Keratinocyte (primary cell): Measurements from ENCODE around the gene COG4. TPM values are rescaled to one million over a fixed set of nuclear protein-coding genes. Genes with fewer than 3 reads are reported as not detected.

ENCODE experiments used
- DNase-seq: peaks from one replicate; pipeline ENCODE4 v3.0.0-alpha.2; 2011; ENCODE audit warnings: low read depth, missing footprints, low spot score
- FAIRE-seq: peaks from 2 replicates; lab custom pipeline; 2011; peaks lifted over from hg19 to GRCh38; lab: Jason Lieb, UNC
- H2AFZ ChIP-seq: 2 replicates; pipeline ENCODE4 v1.6.0; 2012; ENCODE audit warnings: low read length, control low read depth, inconsistent platforms; ENCODE audit not compliant: control insufficient read depth
- H3K27ac ChIP-seq: 2 replicates; pipeline ENCODE4 v1.5.1; 2011; ENCODE audit warnings: low read length; ENCODE audit not compliant: control insufficient read depth, insufficient read depth
- H3K27me3 ChIP-seq: 3 replicates; pipeline ENCODE4 v1.6.0; 2011; ENCODE audit warnings: low read length; ENCODE audit not compliant: control insufficient read depth, insufficient read depth; ENCODE audit errors: extremely low read depth
- H3K36me3 ChIP-seq, 2 experiments: 2 replicates in 1 of 2; 3 replicates in 1 of 2; pipeline ENCODE4 v1.5.1; 2011; ENCODE audit warnings: low read length in 2 of 2, mild to moderate bottlenecking in 1 of 2; ENCODE audit not compliant: control insufficient read depth in 2 of 2, insufficient read depth in 2 of 2; ENCODE audit errors: extremely low read depth in 1 of 2
- H3K4me1 ChIP-seq: 3 replicates; pipeline ENCODE4 v1.5.1; 2011; ENCODE audit warnings: low read length; ENCODE audit not compliant: control insufficient read depth, insufficient read depth; ENCODE audit errors: extremely low read depth
- H3K4me2 ChIP-seq: 3 replicates; pipeline ENCODE4 v1.6.0; 2011; ENCODE audit warnings: low read depth, low read length; ENCODE audit not compliant: control insufficient read depth, insufficient read depth; ENCODE audit errors: extremely low read depth
- H3K4me3 ChIP-seq, 3 experiments: fragments of 200-600 bp in 1 of 3; sonication (generic) in 1 of 3; 2 replicates in 2 of 3; 3 replicates in 1 of 3; pipeline ENCODE4 v1.5.1; 2011 to 2016; ENCODE audit warnings: low read length in 3 of 3, mild to moderate bottlenecking in 3 of 3, control low read depth in 2 of 3, inconsistent platforms in 1 of 3, low read depth in 1 of 3, mixed read lengths in 1 of 3, mixed run types in 1 of 3, moderate library complexity in 1 of 3; ENCODE audit not compliant: control insufficient read depth in 2 of 3, insufficient read depth in 2 of 3; ENCODE audit errors: extremely low read depth in 1 of 3
- H3K79me2 ChIP-seq: 2 replicates; pipeline ENCODE4 v1.6.0; 2012; ENCODE audit warnings: low read length; ENCODE audit not compliant: control insufficient read depth, insufficient read depth
- H3K9ac ChIP-seq: 3 replicates; pipeline ENCODE4 v1.6.0; 2011; ENCODE audit warnings: low read length; ENCODE audit not compliant: control insufficient read depth, insufficient read depth; ENCODE audit errors: extremely low read depth
- H3K9me1 ChIP-seq: 3 replicates; pipeline ENCODE4 v1.6.0; 2011; ENCODE audit warnings: low read length; ENCODE audit not compliant: control insufficient read depth, insufficient read depth; ENCODE audit errors: extremely low read depth
- H3K9me3 ChIP-seq: 2 replicates; pipeline ENCODE4 v1.5.1; 2012; ENCODE audit warnings: low read depth, low read length; ENCODE audit not compliant: control insufficient read depth
- H4K20me1 ChIP-seq: 3 replicates; pipeline ENCODE4 v1.6.0; 2011; ENCODE audit warnings: low read length; ENCODE audit not compliant: control insufficient read depth, insufficient read depth; ENCODE audit errors: extremely low read depth
- CTCF ChIP-seq, 3 experiments: IDR thresholded peaks in 1 of 3; conservative IDR thresholded peaks in 1 of 3; optimal IDR thresholded peaks in 1 of 3; 2 replicates in 2 of 3; 3 replicates in 1 of 3; pipeline versions ENCODE3 to v1.5.1; 2011; ENCODE audit warnings: low read length in 3 of 3, mild to moderate bottlenecking in 3 of 3, moderate library complexity in 2 of 3, control low read depth in 1 of 3, inconsistent platforms in 1 of 3; ENCODE audit not compliant: insufficient read depth in 2 of 3; ENCODE audit errors: extremely low read depth in 1 of 3
- EZH2 ChIP-seq: IDR thresholded peaks from one replicate; pipeline ENCODE4 v1.6.1; 2012; ENCODE audit warnings: inconsistent platforms, mild to moderate bottlenecking, low read length, moderate library complexity
- dilution Hi-C: fragments of 300-500 bp; cut with MboI; formaldehyde crosslinking; loops from one replicate; pipeline ENCODE4 v1.7.0; 2020; ENCODE audit warnings: low sequenced_read_pairs; ENCODE audit not compliant: extremely low pct_ligation_motif_present
- polyA plus RNA-seq, 5 experiments: library from polyadenylated mRNA; depleted of rRNA in 3 of 5; stranded (reverse) in 3 of 5; stranded (forward) in 1 of 5; unstranded in 1 of 5; fragments of >200 nt; gene quantifications; 1 replicate in 1 of 5; 2 replicates in 3 of 5; 3 replicates in 1 of 5; pipeline versions ENCODE4 v1.2.1 to v1.2.3, GENCODE V29; 2011 to 2012; ENCODE audit warnings: missing spikeins in 2 of 5, low read depth in 1 of 5, low replicate concordance in 1 of 5
- small RNA-seq, 3 experiments: library from RNA; depleted of rRNA; stranded (forward); fragments of <200 nt; gene quantifications; one replicate each; pipeline ENCODE3, GENCODE V24; 2012; ENCODE audit warnings: low read depth in 3 of 3, low replicate concordance in 1 of 3; ENCODE audit not compliant: insufficient read length in 3 of 3

COG4 gene
- polyA plus RNA-seq, 1 donor (not counting 4 experiments of a cell fraction or from before 2014, with no cell fraction given): 38.9 TPM

- Histone ChIP-seq H3K27me3 (no peaks in the 10 kb centered on the region), H3K36me3 (no peaks in the 10 kb centered on the region), H3K4me2 (no peak overlapping the region), H3K9me1 (peaks cover 3% of the 10 kb centered on the region), H3K4me1 (peaks cover 16% of the 10 kb centered on the region), H4K20me1 (no peaks in the 10 kb centered on the region), H3K9ac (no peak overlapping the region), H3K27ac (no peak overlapping the region), H3K4me3 (no peak overlapping the region), H3K79me2 (peaks cover 5% of the 10 kb centered on the region), H2AFZ (no peak overlapping the region), H3K9me3 (no peaks in the 10 kb centered on the region)
- DNase-seq (no peak), FAIRE-seq (no peak)
- dilution Hi-C loops: no loop called here
- TF ChIP-seq EZH2 (no peak), CTCF (optimal IDR thresholded peaks at IDR 0.05 in 1 of 3, IDR thresholded peaks at IDR 0.05 in 1 of 3, conservative IDR thresholded peaks at IDR 0.05 in 1 of 3; ENCODE audit: extremely low read depth in 1 of 3, insufficient read depth in 2 of 3, low read length in 3 of 3) (no peak)
Observed at GRCh38 chr16:70430667-70431536, 92.5 kb downstream of the COG4 start.

Small RNA genes lying within 50 kb of the gene (small RNA-seq; reads per million reads assigned to genes)
- 0 to 1.7 (median 1.3) reads per million in 3 experiments for gene RNU6-23P
- gene RPS27P26: 0 reads per million in 3 experiments
- 0 to 0.25 (median 0) reads per million in 3 experiments for gene SNORD111
- 24.7 to 1,516 (median 83.9) reads per million in 3 experiments for gene SNORD111B

Other genes with a start within 250 kb of the COG4 start
- gene AARS1, start 234.0 kb downstream of the COG4 start, polyA plus RNA-seq: 78.3 to 99.2 TPM (median 83.7 TPM) in 3 replicates
- 17.5 to 38.9 TPM (median 24.6 TPM) in 3 replicates for gene DDX19B, start 224.4 kb downstream of the COG4 start, polyA plus RNA-seq
- 37.6 to 49.4 TPM (median 39.6 TPM) in 3 replicates for gene DDX19A, start 176.7 kb downstream of the COG4 start, polyA plus RNA-seq
- gene ST3GAL2, start 84.5 kb downstream of the COG4 start, polyA plus RNA-seq: 4.0 to 6.0 TPM (median 4.1 TPM) in 3 replicates
- gene FCSK, start 69.0 kb downstream of the COG4 start, polyA plus RNA-seq: 5.5 to 10.7 TPM (median 6.5 TPM) in 3 replicates
- gene SF3B3, start 262 bp upstream of the COG4 start, polyA plus RNA-seq: 88.0 to 142 TPM (median 92.6 TPM) in 3 replicates
- gene IL34, start 123.0 kb upstream of the COG4 start, polyA plus RNA-seq: 0.08 to 0.42 TPM (median 0.14 TPM) in 3 replicates
- 13.3 to 22.3 TPM (median 21.8 TPM) in 3 replicates for gene MTSS2, start 162.5 kb upstream of the COG4 start, polyA plus RNA-seq